Measurements from ENCODE around the gene TRIO. TPM values are rescaled to one million over a fixed set of nuclear protein-coding genes. Genes with fewer than 3 reads are reported as not detected.

Gene TRIO
- polyA plus RNA-seq, 2 donors = 10.3 to 22.8 TPM

DNA sequence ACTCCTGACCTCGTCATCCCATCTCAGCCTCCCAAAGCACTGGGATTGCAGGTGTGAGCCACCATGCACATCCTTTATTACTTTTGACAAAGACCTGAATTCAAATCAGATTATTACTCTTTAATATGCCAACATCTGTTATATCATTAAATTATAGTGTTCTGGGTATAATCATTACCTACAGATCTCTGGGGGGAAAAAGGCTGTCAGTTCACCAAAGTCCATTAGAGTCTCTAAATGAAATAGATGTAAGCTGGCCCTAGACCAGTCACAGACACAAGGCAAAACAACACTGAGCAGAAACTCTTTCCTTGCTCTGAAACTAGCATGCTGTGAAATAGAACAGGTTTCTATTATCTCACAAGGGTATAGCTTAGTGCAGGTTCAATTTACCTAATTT, 21.6 kb upstream of the TRIO start:
- Histone ChIP-seq H3K36me3 (ENCODE audit: control insufficient read depth in 2 of 2, insufficient read depth in 2 of 2, low read length in 1 of 2) (no peaks in the 10 kb centered on the region), H3K27ac (ENCODE audit: low read depth in 2 of 2, low read length in 1 of 2) (no peak overlapping the region), H3K9me3 (ENCODE audit: control insufficient read depth in 2 of 2, insufficient read depth in 1 of 2, low read depth in 1 of 2, low read length in 1 of 2) (no peaks in the 10 kb centered on the region), H3K4me1 (ENCODE audit: control insufficient read depth in 2 of 2, insufficient read depth in 2 of 2, low read length in 1 of 2) (no peaks in the 10 kb centered on the region), H3K27me3 (ENCODE audit: control insufficient read depth in 1 of 2, insufficient read depth in 2 of 2, low read length in 2 of 2) (no peaks in the 10 kb centered on the region), H3K4me3 (ENCODE audit: low read depth in 1 of 2, low read length in 2 of 2) (no peak overlapping the region)
- 86 to 88% methylated on average over 1 of the region's 1 CpG for WGBS, 2 donors

DNA sequence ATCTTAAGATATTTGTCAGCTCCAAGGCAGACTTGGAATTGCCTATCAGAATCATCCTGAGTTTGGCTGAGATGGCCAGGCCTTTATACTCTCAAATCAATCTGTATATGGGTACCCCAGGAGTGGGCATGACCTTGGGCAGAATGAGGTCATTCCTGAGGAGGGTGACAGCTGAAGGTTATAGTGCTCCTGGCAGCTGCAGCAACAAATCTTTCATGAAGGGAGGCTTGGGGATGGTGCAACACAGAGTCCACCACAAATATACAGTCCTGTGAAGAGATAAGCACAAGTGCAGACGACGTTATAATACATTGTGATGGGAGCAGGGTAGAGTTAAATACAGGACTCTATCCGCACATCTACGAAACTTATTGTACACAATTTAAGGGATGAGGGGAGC, 21.1 kb upstream of the TRIO start:
- Histone ChIP-seq H3K4me3 (ENCODE audit: low read depth in 1 of 2, low read length in 2 of 2) (no peak overlapping the region), H3K9me3 (ENCODE audit: control insufficient read depth in 2 of 2, insufficient read depth in 1 of 2, low read depth in 1 of 2, low read length in 1 of 2) (no peaks in the 10 kb centered on the region), H3K27ac (ENCODE audit: low read depth in 2 of 2, low read length in 1 of 2) (no peak overlapping the region), H3K27me3 (ENCODE audit: control insufficient read depth in 1 of 2, insufficient read depth in 2 of 2, low read length in 2 of 2) (no peaks in the 10 kb centered on the region), H3K36me3 (ENCODE audit: control insufficient read depth in 2 of 2, insufficient read depth in 2 of 2, low read length in 1 of 2) (no peaks in the 10 kb centered on the region), H3K4me1 (ENCODE audit: control insufficient read depth in 2 of 2, insufficient read depth in 2 of 2, low read length in 1 of 2) (no peaks in the 10 kb centered on the region)
- 95 to 97% methylated on average over 4 of the region's 4 CpGs for WGBS, 2 donors

DNA sequence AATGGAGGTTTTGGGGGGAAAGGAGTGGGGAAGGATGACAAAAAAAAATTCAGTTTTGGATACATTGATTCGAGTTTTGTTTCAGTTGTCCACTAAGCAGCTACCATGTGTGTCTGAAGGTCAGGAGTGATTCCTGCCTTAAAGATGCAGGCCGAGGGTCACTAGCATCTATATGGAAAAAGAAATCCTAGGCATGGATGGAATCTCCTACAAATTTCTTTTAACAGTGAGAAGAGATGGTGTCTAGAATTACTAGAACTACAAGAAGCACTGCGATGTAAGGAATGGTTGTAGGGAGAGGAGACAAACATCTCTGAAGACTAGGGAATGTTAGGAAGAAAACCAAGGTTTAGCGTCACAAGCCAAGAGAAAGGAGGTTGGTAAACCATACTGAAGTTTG, 19.6 kb upstream of the TRIO start:
- Histone ChIP-seq H3K4me3 (ENCODE audit: low read depth in 1 of 2, low read length in 2 of 2) (no peak overlapping the region), H3K36me3 (ENCODE audit: control insufficient read depth in 2 of 2, insufficient read depth in 2 of 2, low read length in 1 of 2) (no peaks in the 10 kb centered on the region), H3K27ac (ENCODE audit: low read depth in 2 of 2, low read length in 1 of 2) (no peak overlapping the region), H3K4me1 (ENCODE audit: control insufficient read depth in 2 of 2, insufficient read depth in 2 of 2, low read length in 1 of 2) (no peaks in the 10 kb centered on the region), H3K9me3 (ENCODE audit: control insufficient read depth in 2 of 2, insufficient read depth in 1 of 2, low read depth in 1 of 2, low read length in 1 of 2) (no peaks in the 10 kb centered on the region), H3K27me3 (ENCODE audit: control insufficient read depth in 1 of 2, insufficient read depth in 2 of 2, low read length in 2 of 2) (no peaks in the 10 kb centered on the region)
- WGBS, 2 donors = 90 to 93% methylated on average over 4 of the region's 4 CpGs

GRCh38 chr5:14123974-14124482, 19.1 kb upstream of the TRIO start:
- Histone ChIP-seq H3K4me3 (ENCODE audit: low read depth in 1 of 2, low read length in 2 of 2) (no peak overlapping the region), H3K36me3 (ENCODE audit: control insufficient read depth in 2 of 2, insufficient read depth in 2 of 2, low read length in 1 of 2) (no peaks in the 10 kb centered on the region), H3K27me3 (ENCODE audit: control insufficient read depth in 1 of 2, insufficient read depth in 2 of 2, low read length in 2 of 2) (no peaks in the 10 kb centered on the region), H3K4me1 (ENCODE audit: control insufficient read depth in 2 of 2, insufficient read depth in 2 of 2, low read length in 1 of 2) (no peaks in the 10 kb centered on the region), H3K9me3 (ENCODE audit: control insufficient read depth in 2 of 2, insufficient read depth in 1 of 2, low read depth in 1 of 2, low read length in 1 of 2) (no peaks in the 10 kb centered on the region), H3K27ac (ENCODE audit: low read depth in 2 of 2, low read length in 1 of 2) (no peak overlapping the region)
- WGBS, 2 donors = 80 to 84% methylated on average over 5 of the region's 5 CpGs

DNA sequence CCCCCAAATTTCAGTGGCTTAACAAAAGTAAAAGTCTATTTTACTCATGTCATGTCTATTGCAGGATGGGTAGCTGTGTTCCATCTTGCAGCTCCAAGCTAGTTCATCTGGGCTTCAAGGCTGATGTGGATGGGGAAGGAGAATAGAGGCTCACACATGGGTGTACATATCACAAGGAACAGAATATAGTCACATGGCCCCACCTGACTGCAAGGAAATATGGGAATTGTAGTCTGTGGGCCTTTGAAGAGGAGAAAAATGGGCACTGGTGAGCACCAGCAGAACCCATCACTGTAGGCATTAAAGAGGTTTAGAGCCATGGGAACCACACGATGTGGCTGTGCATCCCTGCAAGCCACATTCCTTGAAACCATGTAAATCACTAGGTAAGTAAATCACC, 17.9 kb upstream of the TRIO start:
- no peaks in the 10 kb centered on the region for H3K9me3 ChIP-seq (ENCODE audit: control insufficient read depth in 2 of 2, insufficient read depth in 1 of 2, low read depth in 1 of 2, low read length in 1 of 2)
- WGBS, 2 donors = 83 to 91% methylated on average over 1 of the region's 1 CpG
- no peaks in the 10 kb centered on the region for H3K36me3 ChIP-seq (ENCODE audit: control insufficient read depth in 2 of 2, insufficient read depth in 2 of 2, low read length in 1 of 2)
- no peak overlapping the region for H3K4me3 ChIP-seq (ENCODE audit: low read depth in 1 of 2, low read length in 2 of 2)
- H3K4me1 ChIP-seq (ENCODE audit: control insufficient read depth in 2 of 2, insufficient read depth in 2 of 2, low read length in 1 of 2) = no peaks in the 10 kb centered on the region
- H3K27me3 ChIP-seq (ENCODE audit: control insufficient read depth in 1 of 2, insufficient read depth in 2 of 2, low read length in 2 of 2) = no peaks in the 10 kb centered on the region
- no peak overlapping the region for H3K27ac ChIP-seq (ENCODE audit: low read depth in 2 of 2, low read length in 1 of 2)

GRCh38 chr5:14127587-14127986, 15.6 kb upstream of the TRIO start:
- Histone ChIP-seq H3K4me3 (ENCODE audit: low read depth in 1 of 2, low read length in 2 of 2) (no peak overlapping the region), H3K9me3 (ENCODE audit: control insufficient read depth in 2 of 2, insufficient read depth in 1 of 2, low read depth in 1 of 2, low read length in 1 of 2) (no peaks in the 10 kb centered on the region), H3K4me1 (ENCODE audit: control insufficient read depth in 2 of 2, insufficient read depth in 2 of 2, low read length in 1 of 2) (no peaks in the 10 kb centered on the region), H3K27ac (ENCODE audit: low read depth in 2 of 2, low read length in 1 of 2) (no peak overlapping the region), H3K36me3 (ENCODE audit: control insufficient read depth in 2 of 2, insufficient read depth in 2 of 2, low read length in 1 of 2) (no peaks in the 10 kb centered on the region), H3K27me3 (ENCODE audit: control insufficient read depth in 1 of 2, insufficient read depth in 2 of 2, low read length in 2 of 2) (no peaks in the 10 kb centered on the region)
- WGBS, 2 donors = 61 to 66% methylated on average over 3 of the region's 3 CpGs

DNA sequence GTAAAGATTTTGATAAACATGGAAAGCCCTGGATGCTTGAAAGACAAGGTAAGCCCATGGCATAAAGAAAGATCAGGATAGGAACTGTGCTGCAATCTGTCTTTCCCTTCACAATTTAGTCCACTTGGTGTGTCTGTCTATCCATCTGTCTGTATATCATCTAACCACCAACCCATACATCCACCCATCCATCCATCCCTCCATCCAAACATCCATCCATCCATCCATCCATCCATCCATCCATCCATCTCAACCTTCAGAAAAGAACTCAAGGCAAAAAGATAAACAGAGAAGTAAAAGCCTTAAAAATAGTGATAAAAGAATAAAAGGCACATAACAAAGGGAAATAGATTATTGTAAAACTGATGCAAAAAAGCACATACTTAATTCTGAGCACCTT, 15.1 kb upstream of the TRIO start:
- Histone ChIP-seq H3K27me3 (ENCODE audit: control insufficient read depth in 1 of 2, insufficient read depth in 2 of 2, low read length in 2 of 2) (no peaks in the 10 kb centered on the region), H3K9me3 (ENCODE audit: control insufficient read depth in 2 of 2, insufficient read depth in 1 of 2, low read depth in 1 of 2, low read length in 1 of 2) (no peaks in the 10 kb centered on the region), H3K36me3 (ENCODE audit: control insufficient read depth in 2 of 2, insufficient read depth in 2 of 2, low read length in 1 of 2) (no peaks in the 10 kb centered on the region), H3K4me1 (ENCODE audit: control insufficient read depth in 2 of 2, insufficient read depth in 2 of 2, low read length in 1 of 2) (no peaks in the 10 kb centered on the region), H3K4me3 (ENCODE audit: low read depth in 1 of 2, low read length in 2 of 2) (no peak overlapping the region), H3K27ac (ENCODE audit: low read depth in 2 of 2, low read length in 1 of 2) (no peak overlapping the region)

- no peaks in the 10 kb centered on the region for H3K4me1 ChIP-seq (ENCODE audit: control insufficient read depth in 2 of 2, insufficient read depth in 2 of 2, low read length in 1 of 2)
- no peak overlapping the region for H3K4me3 ChIP-seq (ENCODE audit: low read depth in 1 of 2, low read length in 2 of 2)
- no peaks in the 10 kb centered on the region for H3K36me3 ChIP-seq (ENCODE audit: control insufficient read depth in 2 of 2, insufficient read depth in 2 of 2, low read length in 1 of 2)
- H3K9me3 ChIP-seq (ENCODE audit: control insufficient read depth in 2 of 2, insufficient read depth in 1 of 2, low read depth in 1 of 2, low read length in 1 of 2) = no peaks in the 10 kb centered on the region
- WGBS, 2 donors = 60 to 65% methylated on average over 1 of the region's 1 CpG
- no peak overlapping the region for H3K27ac ChIP-seq (ENCODE audit: low read depth in 2 of 2, low read length in 1 of 2)
- H3K27me3 ChIP-seq (ENCODE audit: control insufficient read depth in 1 of 2, insufficient read depth in 2 of 2, low read length in 2 of 2) = no peaks in the 10 kb centered on the region
Observed at GRCh38 chr5:14129123-14129522, 14.0 kb upstream of the TRIO start.

GRCh38 chr5:14131855-14132503, 11.2 kb upstream of the TRIO start:
- no peaks in the 10 kb centered on the region for H3K27me3 ChIP-seq (ENCODE audit: control insufficient read depth in 1 of 2, insufficient read depth in 2 of 2, low read length in 2 of 2)

DNA sequence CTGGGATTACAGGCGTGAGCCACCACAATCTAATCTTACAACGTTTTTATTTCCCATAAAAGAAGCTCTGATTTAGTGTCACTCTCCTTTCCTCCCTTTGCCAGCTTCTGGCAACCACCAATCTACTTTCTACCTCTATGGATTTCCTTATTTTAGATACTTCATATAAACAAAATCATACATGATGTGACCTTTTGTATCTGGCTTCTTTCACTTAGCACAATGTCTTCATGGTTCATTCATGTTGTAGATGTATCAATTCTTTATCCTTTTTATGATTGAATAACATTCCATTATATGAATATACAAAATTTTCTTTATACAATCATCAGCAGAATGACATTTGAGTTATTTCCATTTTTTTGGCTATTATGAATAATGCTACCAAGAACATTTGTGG, 9.7 kb upstream of the TRIO start:
- WGBS, 2 donors = 71 to 78% methylated on average over 2 of the region's 2 CpGs
- Histone ChIP-seq H3K27ac (ENCODE audit: low read depth in 2 of 2, low read length in 1 of 2) (no peak overlapping the region), H3K27me3 (ENCODE audit: control insufficient read depth in 1 of 2, insufficient read depth in 2 of 2, low read length in 2 of 2) (no peaks in the 10 kb centered on the region), H3K9me3 (ENCODE audit: control insufficient read depth in 2 of 2, insufficient read depth in 1 of 2, low read depth in 1 of 2, low read length in 1 of 2) (no peaks in the 10 kb centered on the region), H3K4me3 (ENCODE audit: low read depth in 1 of 2, low read length in 2 of 2) (no peak overlapping the region), H3K36me3 (ENCODE audit: control insufficient read depth in 2 of 2, insufficient read depth in 2 of 2, low read length in 1 of 2) (no peaks in the 10 kb centered on the region), H3K4me1 (ENCODE audit: control insufficient read depth in 2 of 2, insufficient read depth in 2 of 2, low read length in 1 of 2) (no peaks in the 10 kb centered on the region)

More at GRCh38 chr5:14131855-14132503, 11.2 kb upstream of the TRIO start:
- no peaks in the 10 kb centered on the region for H3K36me3 ChIP-seq (ENCODE audit: control insufficient read depth in 2 of 2, insufficient read depth in 2 of 2, low read length in 1 of 2)
- H3K4me1 ChIP-seq (ENCODE audit: control insufficient read depth in 2 of 2, insufficient read depth in 2 of 2, low read length in 1 of 2) = no peaks in the 10 kb centered on the region
- H3K27ac ChIP-seq (ENCODE audit: low read depth in 2 of 2, low read length in 1 of 2) = no peak overlapping the region
- WGBS, 2 donors = 67 to 70% methylated on average over 6 of the region's 6 CpGs
- H3K4me3 ChIP-seq (ENCODE audit: low read depth in 1 of 2, low read length in 2 of 2) = no peak overlapping the region
- no peaks in the 10 kb centered on the region for H3K9me3 ChIP-seq (ENCODE audit: control insufficient read depth in 2 of 2, insufficient read depth in 1 of 2, low read depth in 1 of 2, low read length in 1 of 2)

Measured in esophagus (tissue), 2 donors.